Astrocyte (in vitro differentiated cells and primary cell): ENCODE results near the gene GLP2R. TPM values are rescaled to one million over a fixed set of nuclear protein-coding genes. Genes with fewer than 3 reads are reported as not detected.
"Not testable (repeated sequence)": the region's sequence is repeated elsewhere in the genome, so short reads cannot be mapped to it uniquely, and the experiment has no call there.

ENCODE experiments used
- DNase-seq: peaks from one replicate; pipeline ENCODE4 v3.0.0-alpha.2; 2010; ENCODE audit warnings: low read depth
- FAIRE-seq: peaks from 2 replicates; lab custom pipeline; 2011; peaks lifted over from hg19 to GRCh38; lab: Jason Lieb, UNC
- H2AFZ ChIP-seq: 2 replicates; pipeline ENCODE4 v1.6.0; 2012; ENCODE audit warnings: low read depth, low read length, inconsistent platforms
- H3K27ac ChIP-seq: 2 replicates; pipeline ENCODE4 v1.5.1; 2011; ENCODE audit warnings: low read depth, low read length, inconsistent platforms
- H3K27me3 ChIP-seq: 2 replicates; pipeline ENCODE4 v1.6.0; 2011; ENCODE audit warnings: low read length, inconsistent platforms; ENCODE audit not compliant: insufficient read depth
- H3K36me3 ChIP-seq: 2 replicates; pipeline ENCODE4 v1.5.1; 2011; ENCODE audit warnings: low read length, inconsistent platforms; ENCODE audit not compliant: insufficient read depth
- H3K4me1 ChIP-seq: 2 replicates; pipeline ENCODE4 v1.5.1; 2011; ENCODE audit warnings: low read length, inconsistent platforms; ENCODE audit not compliant: insufficient read depth
- H3K4me2 ChIP-seq: 2 replicates; pipeline ENCODE4 v1.6.0; 2012; ENCODE audit warnings: low read length, inconsistent platforms
- H3K4me3 ChIP-seq: 2 replicates; pipeline ENCODE4 v1.5.1; 2011; ENCODE audit warnings: low read depth, mild to moderate bottlenecking, low read length, inconsistent platforms; ENCODE audit not compliant: insufficient read depth
- H3K79me2 ChIP-seq: 2 replicates; pipeline ENCODE4 v1.6.0; 2012; ENCODE audit warnings: mild to moderate bottlenecking, low read length, inconsistent platforms; ENCODE audit not compliant: insufficient read depth
- H3K9ac ChIP-seq: 2 replicates; pipeline ENCODE4 v1.6.0; 2012; ENCODE audit warnings: mild to moderate bottlenecking, low read length, inconsistent platforms
- H3K9me3 ChIP-seq: 2 replicates; pipeline ENCODE4 v1.5.1; 2012; ENCODE audit warnings: low read depth, mild to moderate bottlenecking, low read length, inconsistent platforms; ENCODE audit not compliant: insufficient read depth
- H4K20me1 ChIP-seq: 2 replicates; pipeline ENCODE4 v1.6.0; 2012; ENCODE audit warnings: low read length, inconsistent platforms; ENCODE audit not compliant: insufficient read depth
- H3K27ac Mint-ChIP-seq: one replicate; pipeline ENCODE4 v1.8.0; 2021; ENCODE audit warnings: mild to moderate bottlenecking, mixed read lengths; ENCODE audit not compliant: unreplicated experiment
- H3K27me3 Mint-ChIP-seq: one replicate; pipeline ENCODE4 v1.8.0; 2021; ENCODE audit warnings: low read depth, mixed read lengths; ENCODE audit not compliant: unreplicated experiment
- H3K36me3 Mint-ChIP-seq: one replicate; pipeline ENCODE4 v1.8.0; 2021; ENCODE audit warnings: low read depth, mixed read lengths; ENCODE audit not compliant: unreplicated experiment
- H3K4me1 Mint-ChIP-seq: one replicate; pipeline ENCODE4 v1.8.0; 2021; ENCODE audit warnings: low read depth, mixed read lengths; ENCODE audit not compliant: unreplicated experiment
- H3K4me3 Mint-ChIP-seq: one replicate; pipeline ENCODE4 v1.8.0; 2021; ENCODE audit warnings: mild to moderate bottlenecking, moderate library complexity, mixed read lengths; ENCODE audit not compliant: unreplicated experiment
- H3K9me3 Mint-ChIP-seq: one replicate; pipeline ENCODE4 v1.8.0; 2021; ENCODE audit warnings: mild to moderate bottlenecking, mixed read lengths; ENCODE audit not compliant: unreplicated experiment
- EZH2 ChIP-seq: IDR thresholded peaks from 2 replicates; pipeline ENCODE4 v1.6.1; 2012; ENCODE audit warnings: mild to moderate bottlenecking, low read length, inconsistent platforms; ENCODE audit not compliant: insufficient read depth
- total RNA-seq: library from RNA; stranded (reverse); gene quantifications from 2 replicates; pipeline ENCODE4 v1.2.1, GENCODE V29; 2021
- TF ChIP-seq, protein P1 (sequence below): IDR thresholded peaks from 2 replicates; pipeline ENCODE4 v1.5.1; 2011; ENCODE audit warnings: low read depth, mild to moderate bottlenecking, inconsistent platforms, low read length, moderate library complexity; ENCODE audit not compliant: insufficient read depth

GLP2R gene
- total RNA-seq, 1 donor from 2014 or later: 0.41 TPM

DNA sequence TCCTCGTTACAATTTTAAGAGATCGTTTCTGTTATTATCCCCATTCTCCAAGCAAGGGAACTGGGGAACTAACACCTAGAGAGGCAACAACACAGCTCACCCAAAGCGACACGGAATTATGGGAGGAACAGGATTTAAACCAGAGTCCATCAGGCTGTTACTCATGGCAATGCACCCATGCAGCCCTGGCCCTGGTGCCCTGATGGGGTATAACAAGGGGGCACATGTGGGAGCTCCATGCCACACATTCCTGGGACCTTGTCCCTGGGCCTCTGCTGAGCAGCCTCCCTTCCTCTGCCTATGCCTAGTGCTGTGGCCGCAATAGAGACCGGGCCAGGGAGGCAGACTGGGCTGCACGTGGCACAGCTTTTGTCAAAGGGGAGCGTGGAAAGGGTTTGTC lies 92.6 kb downstream of the GLP2R start:
- Histone ChIP-seq H3K4me3 (no peak overlapping the region), H3K79me2 (no peaks in the 10 kb centered on the region), H4K20me1 (no peaks in the 10 kb centered on the region), H3K4me1 (no peaks in the 10 kb centered on the region), H3K27me3 (no peaks in the 10 kb centered on the region), H3K27ac (no peak overlapping the region), H3K9me3 (no peaks in the 10 kb centered on the region), H2AFZ (no peak overlapping the region), H3K9ac (no peak overlapping the region), H3K36me3 (no peaks in the 10 kb centered on the region), H3K4me2 (no peak overlapping the region)
- FAIRE-seq (no peak), DNase-seq (no peak)
- Mint-ChIP-seq H3K4me3 (no peak overlapping the region), H3K36me3 (peaks cover 12% of the 10 kb centered on the region), H3K9me3 (no peaks in the 10 kb centered on the region), H3K27me3 (peaks cover 6% of the 10 kb centered on the region), H3K27ac (no peak overlapping the region), H3K4me1 (no peaks in the 10 kb centered on the region)
- TF ChIP-seq EZH2: no peak
- TF ChIP-seq, protein P1, sequence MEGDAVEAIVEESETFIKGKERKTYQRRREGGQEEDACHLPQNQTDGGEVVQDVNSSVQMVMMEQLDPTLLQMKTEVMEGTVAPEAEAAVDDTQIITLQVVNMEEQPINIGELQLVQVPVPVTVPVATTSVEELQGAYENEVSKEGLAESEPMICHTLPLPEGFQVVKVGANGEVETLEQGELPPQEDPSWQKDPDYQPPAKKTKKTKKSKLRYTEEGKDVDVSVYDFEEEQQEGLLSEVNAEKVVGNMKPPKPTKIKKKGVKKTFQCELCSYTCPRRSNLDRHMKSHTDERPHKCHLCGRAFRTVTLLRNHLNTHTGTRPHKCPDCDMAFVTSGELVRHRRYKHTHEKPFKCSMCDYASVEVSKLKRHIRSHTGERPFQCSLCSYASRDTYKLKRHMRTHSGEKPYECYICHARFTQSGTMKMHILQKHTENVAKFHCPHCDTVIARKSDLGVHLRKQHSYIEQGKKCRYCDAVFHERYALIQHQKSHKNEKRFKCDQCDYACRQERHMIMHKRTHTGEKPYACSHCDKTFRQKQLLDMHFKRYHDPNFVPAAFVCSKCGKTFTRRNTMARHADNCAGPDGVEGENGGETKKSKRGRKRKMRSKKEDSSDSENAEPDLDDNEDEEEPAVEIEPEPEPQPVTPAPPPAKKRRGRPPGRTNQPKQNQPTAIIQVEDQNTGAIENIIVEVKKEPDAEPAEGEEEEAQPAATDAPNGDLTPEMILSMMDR: no peak

DNA sequence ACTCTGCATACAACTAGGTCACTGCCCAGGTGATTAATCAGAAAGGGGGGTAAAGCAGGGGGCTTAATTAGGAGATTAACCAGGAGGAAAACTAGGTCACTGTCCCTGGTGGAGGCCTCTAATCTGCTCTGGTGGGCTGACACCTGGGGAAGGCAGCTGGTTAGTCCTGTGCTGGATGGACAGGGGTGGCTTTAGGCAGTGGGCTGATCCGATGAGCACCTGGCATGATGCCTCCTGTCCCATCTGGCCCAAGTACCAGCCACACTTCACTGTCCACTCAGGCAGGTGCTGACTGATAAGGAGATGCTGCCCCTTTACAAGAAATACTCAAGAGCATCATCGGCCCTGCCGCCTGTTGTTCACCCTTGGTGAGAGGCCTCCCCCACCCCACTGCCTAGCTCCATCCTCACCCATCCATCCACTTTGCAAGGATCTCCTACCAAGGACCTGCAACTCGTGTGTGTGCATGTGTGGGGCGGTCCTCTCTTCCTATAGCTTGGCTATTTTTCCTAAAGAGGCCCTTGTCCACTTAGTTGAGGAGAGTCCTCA lies 93.2 kb downstream of the GLP2R start:
- peaks cover 6% of the 10 kb centered on the region for H3K27me3 Mint-ChIP-seq
- Histone ChIP-seq H4K20me1 (no peaks in the 10 kb centered on the region), H3K4me3 (no peak overlapping the region), H3K4me1 (no peaks in the 10 kb centered on the region), H3K27me3 (no peaks in the 10 kb centered on the region), H3K4me2 (no peak overlapping the region), H3K9me3 (no peaks in the 10 kb centered on the region), H3K9ac (no peak overlapping the region), H2AFZ (no peak overlapping the region), H3K79me2 (no peaks in the 10 kb centered on the region), H3K36me3 (no peaks in the 10 kb centered on the region), H3K27ac (no peak overlapping the region)
- FAIRE-seq (no peak), DNase-seq (no peak)
- no peak overlapping the region for H3K27ac Mint-ChIP-seq
- H3K4me1 Mint-ChIP-seq: no peaks in the 10 kb centered on the region
- no peaks in the 10 kb centered on the region for H3K9me3 Mint-ChIP-seq
- peaks cover 12% of the 10 kb centered on the region for H3K36me3 Mint-ChIP-seq
- no peak for TF ChIP-seq EZH2
- TF ChIP-seq, protein P1: no peak
- no peak overlapping the region for H3K4me3 Mint-ChIP-seq

DNA sequence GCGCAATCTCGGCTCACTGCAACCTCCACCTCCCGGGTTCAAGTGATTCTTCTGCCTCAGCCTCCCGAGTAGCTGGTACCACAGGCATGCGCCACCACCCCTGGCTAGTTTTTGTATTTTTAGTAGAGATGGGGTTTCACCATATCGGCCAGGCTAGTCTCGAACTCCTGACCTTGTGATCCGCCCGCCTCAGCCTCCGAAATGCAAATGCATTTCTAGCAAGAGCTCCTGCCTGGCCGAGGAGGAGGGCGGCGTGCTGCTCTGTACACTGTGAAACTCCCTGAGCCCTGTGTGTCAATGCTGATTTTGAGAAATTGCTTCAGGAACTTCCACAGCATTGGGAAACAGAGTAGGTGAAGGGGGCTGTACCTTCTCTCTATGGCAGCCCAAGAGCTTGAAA lies 95.5 kb downstream of the GLP2R start:
- FAIRE-seq, H3K4me1 Mint-ChIP-seq, H3K79me2 ChIP-seq, H3K27me3 ChIP-seq, H3K9ac ChIP-seq, H3K27ac Mint-ChIP-seq, DNase-seq, H3K4me3 ChIP-seq, H3K4me2 ChIP-seq, H2AFZ ChIP-seq, H3K36me3 Mint-ChIP-seq, H3K9me3 ChIP-seq, H3K9me3 Mint-ChIP-seq, H4K20me1 ChIP-seq, H3K4me1 ChIP-seq, H3K36me3 ChIP-seq, H3K4me3 Mint-ChIP-seq, H3K27ac ChIP-seq: not testable (repeated sequence)
- peaks cover 11% of the 10 kb centered on the region for H3K27me3 Mint-ChIP-seq
